HepG2 (cell line): ENCODE measurements around the gene BTN1A1. TPM values are rescaled to one million over a fixed set of nuclear protein-coding genes. Genes with fewer than 3 reads are reported as not detected.
A peak's percentile ranks its signal among the peaks of the same experiment; 100 is the strongest.

Source experiments
- FOXP1 ChIP-seq, 2 experiments: fragments of 450-650 bp in 1 of 2; IDR thresholded peaks; 2 replicates each; pipeline ENCODE4 v1.6.1; 2017 to 2018; ENCODE audit warnings: antibody characterized with exemption in 1 of 2
- KAT8 ChIP-seq: IDR thresholded peaks from 2 replicates; pipeline ENCODE4 v1.6.1; 2016; ENCODE audit warnings: missing genetic modification reagents, missing compliant biosample characterization
- NFATC3 ChIP-seq: sonication (generic); formaldehyde crosslinking; IDR thresholded peaks from 2 replicates; pipeline ENCODE4 v1.5.1; 2020; ENCODE audit warnings: mild to moderate bottlenecking, missing genetic modification reagents
- THYN1 ChIP-seq: sonication (generic); formaldehyde crosslinking; IDR thresholded peaks from 2 replicates; pipeline ENCODE4 v1.8.1; 2023; ENCODE audit warnings: low read depth, mild to moderate bottlenecking, moderate library complexity, missing genetic modification reagents, borderline replicate concordance
- ZKSCAN5 ChIP-seq: sonication (generic); formaldehyde crosslinking; IDR thresholded peaks from 2 replicates; pipeline ENCODE4 v1.5.1; 2020; ENCODE audit warnings: mild to moderate bottlenecking, missing genetic modification reagents
- ZNF44 ChIP-seq: sonication (generic); formaldehyde crosslinking; IDR thresholded peaks from 2 replicates; pipeline ENCODE4 v1.5.1; 2020; ENCODE audit warnings: mild to moderate bottlenecking, missing genetic modification reagents
- ZNF768 ChIP-seq: sonication (generic); formaldehyde crosslinking; IDR thresholded peaks from 2 replicates; pipeline ENCODE4 v1.4.0; 2020; ENCODE audit warnings: missing genetic modification reagents
- ZNF784 ChIP-seq: sonication (generic); formaldehyde crosslinking; IDR thresholded peaks from 2 replicates; pipeline ENCODE4 v1.5.1; 2020; ENCODE audit warnings: missing genetic modification reagents, mild to moderate bottlenecking, borderline replicate concordance
- polyA plus RNA-seq, 8 experiments: library from polyadenylated mRNA; depleted of rRNA in 3 of 8; stranded (reverse) in 7 of 8; unstranded in 1 of 8; fragments of >200 nt; fragmentation: Illumina TruSeq in 4 of 8; extraction: Trizol in 4 of 8; gene quantifications; 2 replicates each; pipeline versions ENCODE4 v1.2.1 to v1.2.3, GENCODE V29; 2011 to 2016; ENCODE audit warnings: low read depth in 4 of 8, missing spikeins in 1 of 8, mixed read lengths in 1 of 8; ENCODE audit not compliant: insufficient read depth in 1 of 8
- total RNA-seq, 5 experiments: library from RNA; depleted of rRNA; stranded (reverse); fragments of >200 nt; fragmentation: Illumina TruSeq; extraction: Trizol; gene quantifications; 2 replicates each; pipeline ENCODE4 v1.2.3, GENCODE V29; 2016; ENCODE audit warnings: low read depth in 1 of 5
- TF ChIP-seq, protein P1 (sequence below): sonication (generic); formaldehyde crosslinking; IDR thresholded peaks from 2 replicates; pipeline ENCODE4 v1.4.0; 2020; ENCODE audit warnings: missing genetic modification reagents, borderline replicate concordance
- TF ChIP-seq, protein P2 (sequence below): sonication (generic); formaldehyde crosslinking; IDR thresholded peaks from 2 replicates; pipeline ENCODE4 v1.5.1; 2020; ENCODE audit warnings: missing genetic modification reagents, mild to moderate bottlenecking, borderline replicate concordance
- TF ChIP-seq, protein P3 (sequence below): sonication (generic); formaldehyde crosslinking; IDR thresholded peaks from 2 replicates; pipeline ENCODE4 v1.4.0; 2020; ENCODE audit warnings: missing genetic modification reagents

BTN1A1 gene
- total and polyA plus RNA-seq, 2 of the 13 experiments (the other 11 are each of a cell fraction or from before 2014, with no cell fraction given) = 0.04 TPM; not detected in 1

DNA sequence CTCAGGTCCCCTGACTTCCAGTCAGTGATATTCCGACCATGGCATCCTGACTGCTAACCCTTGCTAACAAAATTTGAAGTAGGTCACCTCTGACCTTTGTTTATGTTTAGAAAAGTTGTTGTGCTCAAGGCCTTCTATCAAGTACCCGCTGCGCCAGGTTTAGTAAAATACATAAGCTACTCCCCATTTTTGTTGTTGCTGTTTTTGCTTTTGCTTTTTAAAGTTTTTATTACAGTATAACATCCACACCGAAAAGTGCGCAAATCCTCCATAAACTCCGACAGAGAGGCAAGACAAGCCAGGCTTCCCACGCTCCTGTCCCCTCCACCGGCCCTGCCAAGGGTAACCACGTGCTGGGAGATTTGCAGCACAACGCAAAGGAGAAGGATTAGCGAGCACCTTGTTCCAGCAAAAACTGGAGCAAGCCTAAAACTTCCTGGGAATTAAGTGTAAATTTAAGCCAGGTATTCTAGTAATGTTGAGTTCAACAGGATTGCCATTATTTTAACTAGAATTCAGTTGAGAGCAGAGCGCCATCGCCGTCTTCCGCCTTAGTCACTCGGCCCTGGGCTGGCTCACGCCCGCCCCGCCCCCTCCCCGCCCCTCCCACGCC lies 20.2 kb downstream of the BTN1A1 start (continued):
- TF ChIP-seq, protein P1, sequence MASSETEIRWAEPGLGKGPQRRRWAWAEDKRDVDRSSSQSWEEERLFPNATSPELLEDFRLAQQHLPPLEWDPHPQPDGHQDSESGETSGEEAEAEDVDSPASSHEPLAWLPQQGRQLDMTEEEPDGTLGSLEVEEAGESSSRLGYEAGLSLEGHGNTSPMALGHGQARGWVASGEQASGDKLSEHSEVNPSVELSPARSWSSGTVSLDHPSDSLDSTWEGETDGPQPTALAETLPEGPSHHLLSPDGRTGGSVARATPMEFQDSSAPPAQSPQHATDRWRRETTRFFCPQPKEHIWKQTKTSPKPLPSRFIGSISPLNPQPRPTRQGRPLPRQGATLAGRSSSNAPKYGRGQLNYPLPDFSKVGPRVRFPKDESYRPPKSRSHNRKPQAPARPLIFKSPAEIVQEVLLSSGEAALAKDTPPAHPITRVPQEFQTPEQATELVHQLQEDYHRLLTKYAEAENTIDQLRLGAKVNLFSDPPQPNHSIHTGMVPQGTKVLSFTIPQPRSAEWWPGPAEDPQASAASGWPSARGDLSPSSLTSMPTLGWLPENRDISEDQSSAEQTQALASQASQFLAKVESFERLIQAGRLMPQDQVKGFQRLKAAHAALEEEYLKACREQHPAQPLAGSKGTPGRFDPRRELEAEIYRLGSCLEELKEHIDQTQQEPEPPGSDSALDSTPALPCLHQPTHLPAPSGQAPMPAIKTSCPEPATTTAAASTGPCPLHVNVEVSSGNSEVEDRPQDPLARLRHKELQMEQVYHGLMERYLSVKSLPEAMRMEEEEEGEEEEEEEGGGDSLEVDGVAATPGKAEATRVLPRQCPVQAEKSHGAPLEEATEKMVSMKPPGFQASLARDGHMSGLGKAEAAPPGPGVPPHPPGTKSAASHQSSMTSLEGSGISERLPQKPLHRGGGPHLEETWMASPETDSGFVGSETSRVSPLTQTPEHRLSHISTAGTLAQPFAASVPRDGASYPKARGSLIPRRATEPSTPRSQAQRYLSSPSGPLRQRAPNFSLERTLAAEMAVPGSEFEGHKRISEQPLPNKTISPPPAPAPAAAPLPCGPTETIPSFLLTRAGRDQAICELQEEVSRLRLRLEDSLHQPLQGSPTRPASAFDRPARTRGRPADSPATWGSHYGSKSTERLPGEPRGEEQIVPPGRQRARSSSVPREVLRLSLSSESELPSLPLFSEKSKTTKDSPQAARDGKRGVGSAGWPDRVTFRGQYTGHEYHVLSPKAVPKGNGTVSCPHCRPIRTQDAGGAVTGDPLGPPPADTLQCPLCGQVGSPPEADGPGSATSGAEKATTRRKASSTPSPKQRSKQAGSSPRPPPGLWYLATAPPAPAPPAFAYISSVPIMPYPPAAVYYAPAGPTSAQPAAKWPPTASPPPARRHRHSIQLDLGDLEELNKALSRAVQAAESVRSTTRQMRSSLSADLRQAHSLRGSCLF = no peak
- TF ChIP-seq, protein P2, sequence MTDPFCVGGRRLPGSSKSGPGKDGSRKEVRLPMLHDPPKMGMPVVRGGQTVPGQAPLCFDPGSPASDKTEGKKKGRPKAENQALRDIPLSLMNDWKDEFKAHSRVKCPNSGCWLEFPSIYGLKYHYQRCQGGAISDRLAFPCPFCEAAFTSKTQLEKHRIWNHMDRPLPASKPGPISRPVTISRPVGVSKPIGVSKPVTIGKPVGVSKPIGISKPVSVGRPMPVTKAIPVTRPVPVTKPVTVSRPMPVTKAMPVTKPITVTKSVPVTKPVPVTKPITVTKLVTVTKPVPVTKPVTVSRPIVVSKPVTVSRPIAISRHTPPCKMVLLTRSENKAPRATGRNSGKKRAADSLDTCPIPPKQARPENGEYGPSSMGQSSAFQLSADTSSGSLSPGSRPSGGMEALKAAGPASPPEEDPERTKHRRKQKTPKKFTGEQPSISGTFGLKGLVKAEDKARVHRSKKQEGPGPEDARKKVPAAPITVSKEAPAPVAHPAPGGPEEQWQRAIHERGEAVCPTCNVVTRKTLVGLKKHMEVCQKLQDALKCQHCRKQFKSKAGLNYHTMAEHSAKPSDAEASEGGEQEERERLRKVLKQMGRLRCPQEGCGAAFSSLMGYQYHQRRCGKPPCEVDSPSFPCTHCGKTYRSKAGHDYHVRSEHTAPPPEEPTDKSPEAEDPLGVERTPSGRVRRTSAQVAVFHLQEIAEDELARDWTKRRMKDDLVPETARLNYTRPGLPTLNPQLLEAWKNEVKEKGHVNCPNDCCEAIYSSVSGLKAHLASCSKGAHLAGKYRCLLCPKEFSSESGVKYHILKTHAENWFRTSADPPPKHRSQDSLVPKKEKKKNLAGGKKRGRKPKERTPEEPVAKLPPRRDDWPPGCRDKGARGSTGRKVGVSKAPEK = no peak
- TF ChIP-seq ZKSCAN5 (CRISPR knock-in tag) = no peak
- 0 out of 2 replicates have a peak, but pooled peaks have one; percentile 38 for TF ChIP-seq NFATC3 (CRISPR knock-in tag)
- no peak for TF ChIP-seq FOXP1 (IDR thresholded peaks at IDR 0.05)
- 0 out of 2 replicates have a peak, but pooled peaks have one; percentile 4 for TF ChIP-seq FOXP1 (CRISPR knock-in tag; IDR thresholded peaks at IDR 0.05)
- no peak for TF ChIP-seq ZNF784
- no peak for TF ChIP-seq ZNF768 (CRISPR knock-in tag)
- 0 out of 2 replicates have a peak, but pooled peaks have one; percentile 30 for TF ChIP-seq ZNF44 (CRISPR knock-in tag)
- peak; percentile 73 for TF ChIP-seq KAT8
- no peak for TF ChIP-seq THYN1
- TF ChIP-seq, protein P3, sequence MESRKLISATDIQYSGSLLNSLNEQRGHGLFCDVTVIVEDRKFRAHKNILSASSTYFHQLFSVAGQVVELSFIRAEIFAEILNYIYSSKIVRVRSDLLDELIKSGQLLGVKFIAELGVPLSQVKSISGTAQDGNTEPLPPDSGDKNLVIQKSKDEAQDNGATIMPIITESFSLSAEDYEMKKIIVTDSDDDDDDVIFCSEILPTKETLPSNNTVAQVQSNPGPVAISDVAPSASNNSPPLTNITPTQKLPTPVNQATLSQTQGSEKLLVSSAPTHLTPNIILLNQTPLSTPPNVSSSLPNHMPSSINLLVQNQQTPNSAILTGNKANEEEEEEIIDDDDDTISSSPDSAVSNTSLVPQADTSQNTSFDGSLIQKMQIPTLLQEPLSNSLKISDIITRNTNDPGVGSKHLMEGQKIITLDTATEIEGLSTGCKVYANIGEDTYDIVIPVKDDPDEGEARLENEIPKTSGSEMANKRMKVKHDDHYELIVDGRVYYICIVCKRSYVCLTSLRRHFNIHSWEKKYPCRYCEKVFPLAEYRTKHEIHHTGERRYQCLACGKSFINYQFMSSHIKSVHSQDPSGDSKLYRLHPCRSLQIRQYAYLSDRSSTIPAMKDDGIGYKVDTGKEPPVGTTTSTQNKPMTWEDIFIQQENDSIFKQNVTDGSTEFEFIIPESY (CRISPR knock-in tag) = peak; percentile 53; the same call in 1 of the 2 replicates
